Measurements from ENCODE around the gene GIMAP1. TPM values are rescaled to one million over a fixed set of nuclear protein-coding genes. Genes with fewer than 3 reads are reported as not detected.

The GIMAP1 gene
- total RNA-seq, 6 donors from 2014 or later = 8.4 to 13.5 (median 12.1) TPM

GRCh38 chr7:150738591-150739001 lies 22.2 kb downstream of the GIMAP1 start:
- ATAC-seq (ENCODE audit: low FRiP score in 2 of 2) (no peak), DNase-seq (no peak)
- Histone ChIP-seq H3K9me3 (no peaks in the 10 kb centered on the region), H3K27ac (peak overlapping the region; percentile 82 to 91 (median 86)), H3K27me3 (no peaks in the 10 kb centered on the region), H3K4me1 (peaks cover 12 to 30% (median 18%) of the 10 kb centered on the region in 4 donors), H3K36me3 (peaks cover 0 to 31% (median 20%) of the 10 kb centered on the region in 4 donors), H3K4me3 (peak overlapping the region; percentile 40 to 58 (median 50))
- TF ChIP-seq POLR2A (IDR thresholded peaks at IDR 0.05) (peak in 1 of 4 donors; percentile 41), EP300 (IDR thresholded peaks at IDR 0.05) (no peak)
- 46 to 52% methylated on average over 5 of the region's 5 CpGs for WGBS, 2 donors

DNA sequence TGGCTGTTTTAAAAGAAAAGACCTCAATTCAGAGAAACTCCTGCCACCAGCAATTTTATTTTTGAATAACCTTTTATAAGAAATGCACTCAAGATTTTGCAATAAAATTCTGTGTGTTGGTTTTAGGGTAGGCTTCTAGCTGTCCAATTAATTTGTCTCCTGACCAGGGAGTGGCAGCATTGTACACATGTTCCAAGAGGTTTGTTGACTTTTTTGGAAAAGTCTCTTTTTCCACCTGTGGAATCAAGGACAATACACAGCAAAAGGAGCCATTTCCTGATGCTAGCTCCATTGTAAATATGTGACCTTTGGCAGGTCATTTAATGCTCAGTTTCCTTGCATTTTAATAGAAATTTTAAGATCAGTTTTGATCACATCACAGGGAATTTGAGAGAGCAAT lies 22.6 kb downstream of the GIMAP1 start:
- TF ChIP-seq, protein P1, sequence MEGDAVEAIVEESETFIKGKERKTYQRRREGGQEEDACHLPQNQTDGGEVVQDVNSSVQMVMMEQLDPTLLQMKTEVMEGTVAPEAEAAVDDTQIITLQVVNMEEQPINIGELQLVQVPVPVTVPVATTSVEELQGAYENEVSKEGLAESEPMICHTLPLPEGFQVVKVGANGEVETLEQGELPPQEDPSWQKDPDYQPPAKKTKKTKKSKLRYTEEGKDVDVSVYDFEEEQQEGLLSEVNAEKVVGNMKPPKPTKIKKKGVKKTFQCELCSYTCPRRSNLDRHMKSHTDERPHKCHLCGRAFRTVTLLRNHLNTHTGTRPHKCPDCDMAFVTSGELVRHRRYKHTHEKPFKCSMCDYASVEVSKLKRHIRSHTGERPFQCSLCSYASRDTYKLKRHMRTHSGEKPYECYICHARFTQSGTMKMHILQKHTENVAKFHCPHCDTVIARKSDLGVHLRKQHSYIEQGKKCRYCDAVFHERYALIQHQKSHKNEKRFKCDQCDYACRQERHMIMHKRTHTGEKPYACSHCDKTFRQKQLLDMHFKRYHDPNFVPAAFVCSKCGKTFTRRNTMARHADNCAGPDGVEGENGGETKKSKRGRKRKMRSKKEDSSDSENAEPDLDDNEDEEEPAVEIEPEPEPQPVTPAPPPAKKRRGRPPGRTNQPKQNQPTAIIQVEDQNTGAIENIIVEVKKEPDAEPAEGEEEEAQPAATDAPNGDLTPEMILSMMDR (IDR thresholded peaks at IDR 0.05) = peak in 1 of 6 experiments; percentile 11
- no peak for TF ChIP-seq POLR2AphosphoS5 (IDR thresholded peaks at IDR 0.05)
- ATAC-seq (ENCODE audit: low FRiP score in 2 of 2) (no peak), DNase-seq (no peak)
- peaks cover 0 to 35% (median 21%) of the 10 kb centered on the region in 4 donors for H3K36me3 ChIP-seq
- no peaks in the 10 kb centered on the region for H3K27me3 ChIP-seq
- H3K27ac ChIP-seq = peak overlapping the region; percentile 82 to 91 (median 86)
- H3K4me3 ChIP-seq = peak overlapping the region; percentile 40 to 58 (median 50)
- H3K9me3 ChIP-seq = no peaks in the 10 kb centered on the region
- peaks cover 13 to 30% (median 20%) of the 10 kb centered on the region in 4 donors for H3K4me1 ChIP-seq

DNA sequence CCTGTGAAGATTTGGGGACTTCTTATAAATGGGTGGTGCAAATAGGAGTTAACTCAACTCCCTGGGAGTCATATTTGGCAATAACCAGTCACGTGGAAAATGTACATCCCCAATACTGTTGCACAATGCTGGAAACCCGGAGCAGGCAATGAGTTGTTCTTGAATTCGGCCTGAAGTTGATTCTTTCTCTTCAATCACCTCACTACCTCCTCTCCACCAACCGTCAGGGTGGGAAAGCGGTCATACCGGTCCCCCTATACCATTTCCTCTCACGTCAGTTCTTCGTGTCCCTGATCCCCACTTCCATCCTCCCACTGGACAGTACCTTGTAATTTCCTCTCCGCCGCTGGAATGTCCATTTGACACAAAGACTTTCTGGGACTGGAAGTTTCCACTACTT lies 23.6 kb downstream of the GIMAP1 start:
- TF ChIP-seq POLR2AphosphoS5 (IDR thresholded peaks at IDR 0.05) (peak; percentile 59 to 73), POLR2A (IDR thresholded peaks at IDR 0.05) (no peak), EP300 (IDR thresholded peaks at IDR 0.05) (peak in 3 of 4 donors; percentile 31 to 70 (median 38))
- TF ChIP-seq, protein P1 (IDR thresholded peaks at IDR 0.05) = no peak
- Histone ChIP-seq H3K9me3 (no peaks in the 10 kb centered on the region), H3K4me3 (peak overlapping the region; percentile 34 to 58 (median 50)), H3K27ac (peak overlapping the region; percentile 82 to 91 (median 86)), H3K27me3 (no peaks in the 10 kb centered on the region), H3K36me3 (peaks cover 0 to 39% (median 24%) of the 10 kb centered on the region in 4 donors), H3K4me1 (peaks cover 13 to 32% (median 24%) of the 10 kb centered on the region in 4 donors)
- DNase-seq (no peak), ATAC-seq (ENCODE audit: low FRiP score in 2 of 2) (no peak)
- 41 to 51% methylated on average over 10 of the region's 10 CpGs for WGBS, 2 donors

- H3K4me3 ChIP-seq = peak overlapping the region in 2 of 4 donors; percentile 15 to 58
Observed at GRCh38 chr7:150742286-150742968, 26.0 kb downstream of the GIMAP1 start.

DNA sequence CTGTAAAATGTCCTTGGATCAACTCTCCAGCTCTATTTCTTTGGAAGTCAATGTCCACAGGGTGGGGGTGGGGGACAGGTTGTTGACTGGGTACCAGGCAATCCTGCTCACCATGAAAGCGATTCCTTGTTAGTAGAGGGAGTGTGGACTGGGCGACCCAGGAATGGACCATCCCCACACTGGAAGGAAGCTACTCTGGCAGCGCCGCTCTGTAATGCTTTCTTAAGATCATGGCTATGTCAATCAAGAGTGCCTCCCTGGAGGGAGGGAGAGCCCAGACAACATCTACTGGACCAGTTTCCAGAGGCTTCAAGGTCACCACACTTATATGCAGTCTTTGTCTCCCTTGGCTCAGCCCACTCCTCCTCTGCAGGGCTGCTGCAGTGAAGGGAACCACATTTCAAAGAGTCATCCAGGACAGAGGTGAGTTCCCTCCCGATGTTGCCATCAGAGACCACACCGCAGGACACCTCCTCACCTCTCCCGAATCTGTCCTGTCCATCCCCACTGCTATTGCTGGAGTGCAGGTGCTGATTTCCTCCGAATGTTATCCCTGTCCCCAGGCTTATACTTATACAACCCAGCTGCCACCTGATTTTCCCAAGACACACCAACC lies 27.7 kb downstream of the GIMAP1 start:
- peak overlapping the region in 2 of 4 donors; percentile 89 to 91 for H3K27ac ChIP-seq
- H3K36me3 ChIP-seq = peaks cover 0 to 39% (median 24%) of the 10 kb centered on the region in 4 donors
- TF ChIP-seq POLR2AphosphoS5 (IDR thresholded peaks at IDR 0.05) (peak in 1 of 2 donors; percentile 10), EP300 (IDR thresholded peaks at IDR 0.05) (no peak)
- no peak for DNase-seq
- H3K4me3 ChIP-seq = no peak overlapping the region
- ATAC-seq (ENCODE audit: low FRiP score in 2 of 2) = no peak
- 65 to 68% methylated on average over 6 to 8 of the region's 8 CpGs for WGBS, 2 donors
- no peaks in the 10 kb centered on the region for H3K27me3 ChIP-seq
- no peaks in the 10 kb centered on the region for H3K9me3 ChIP-seq
- H3K4me1 ChIP-seq = peaks cover 7 to 26% (median 19%) of the 10 kb centered on the region in 4 donors

More at GRCh38 chr7:150742286-150742968, 26.0 kb downstream of the GIMAP1 start:
- no peak for ATAC-seq (ENCODE audit: low FRiP score in 2 of 2)
- peak in 1 of 2 donors; percentile 36 for DNase-seq
- peaks cover 0 to 39% (median 24%) of the 10 kb centered on the region in 4 donors for H3K36me3 ChIP-seq
- no peaks in the 10 kb centered on the region for H3K27me3 ChIP-seq
- peaks cover 7 to 26% (median 19%) of the 10 kb centered on the region in 4 donors for H3K4me1 ChIP-seq
- no peak for TF ChIP-seq POLR2A (IDR thresholded peaks at IDR 0.05)
- no peak for TF ChIP-seq POLR2AphosphoS5 (IDR thresholded peaks at IDR 0.05)
- TF ChIP-seq, protein P1 (IDR thresholded peaks at IDR 0.05) = no peak
- no peak for TF ChIP-seq EP300 (IDR thresholded peaks at IDR 0.05)
- WGBS, 2 donors = 75 to 76% methylated on average over 13 to 14 of the region's 14 CpGs
- no peaks in the 10 kb centered on the region for H3K9me3 ChIP-seq
- peak overlapping the region in 3 of 4 donors; percentile 43 to 91 (median 89) for H3K27ac ChIP-seq

Data from upper lobe of left lung (tissue), 6 donors.